NCI-H345 treated with DMSO at 0.1 percent for 48 hours (cell line): ENCODE results near the gene TCF7L2.

Source experiments
- DNase-seq: peaks from one replicate; lab custom pipeline; 2025; ENCODE audit not compliant: unreplicated experiment; lab: John Stamatoyannopoulos, UW

TCF7L2 gene

GRCh38 chr10:113020838-113021237 is 70.8 kb downstream of the TCF7L2 start:
- DNase-seq, result peak; percentile 54

DNA sequence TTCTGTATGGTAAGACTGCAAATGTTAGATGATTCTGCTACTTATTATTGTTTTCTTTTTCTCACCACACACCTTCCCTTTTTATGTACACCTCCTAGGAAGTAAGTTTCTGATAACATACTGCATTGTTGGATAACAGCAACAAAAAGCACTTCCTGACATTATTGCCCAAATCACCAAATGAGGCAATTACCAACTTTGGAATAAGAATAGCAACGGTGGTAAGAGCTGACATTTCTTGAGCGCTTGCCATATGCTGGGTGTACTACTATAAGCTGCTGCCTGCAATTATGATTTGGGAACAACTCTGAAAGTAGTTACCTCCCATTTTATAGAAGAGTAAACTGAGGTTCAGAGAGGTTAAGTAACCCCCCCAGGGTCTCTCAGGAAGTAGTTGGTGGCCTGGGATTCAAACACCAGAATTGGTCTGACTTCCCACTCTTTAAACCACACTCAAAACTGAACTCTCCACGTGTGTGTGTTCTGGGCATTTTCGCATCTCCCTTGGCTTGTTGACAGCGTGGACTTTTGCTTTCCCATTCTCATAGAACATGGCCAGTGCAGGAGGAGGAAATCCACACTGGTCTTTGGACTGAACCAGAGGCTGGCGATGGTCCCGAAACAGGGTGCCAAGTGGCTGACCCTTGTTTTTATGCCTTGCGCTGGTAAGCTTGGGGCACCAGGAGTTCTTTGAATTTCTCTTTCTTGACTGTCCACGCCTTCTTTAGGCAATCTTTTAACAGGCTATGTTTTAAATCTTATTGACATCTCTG is 71.4 kb downstream of the TCF7L2 start:
- no peak for DNase-seq

GRCh38 chr10:113022265-113022664 is 72.2 kb downstream of the TCF7L2 start:
- no peak for DNase-seq

DNA sequence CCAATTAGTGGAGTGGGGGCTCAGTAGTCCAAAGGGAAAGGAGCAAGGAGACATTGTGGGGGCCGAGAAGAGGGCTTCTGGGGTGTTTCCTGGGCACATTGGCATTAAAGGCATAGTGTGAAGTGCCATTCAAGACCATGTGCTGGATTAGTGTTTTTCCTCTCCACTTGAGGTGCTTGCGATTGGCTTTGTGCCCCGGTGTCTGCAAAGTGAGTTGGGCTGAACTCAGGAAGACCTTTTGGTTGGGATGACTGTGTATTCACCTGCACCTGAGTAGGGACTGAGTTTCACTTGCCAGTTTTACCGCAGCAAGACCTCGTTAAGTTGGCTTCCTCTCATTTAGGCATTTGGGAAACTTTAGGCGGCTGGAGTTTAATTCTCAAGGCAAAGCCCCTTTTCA is 73.0 kb downstream of the TCF7L2 start:
- no peak for DNase-seq

DNA sequence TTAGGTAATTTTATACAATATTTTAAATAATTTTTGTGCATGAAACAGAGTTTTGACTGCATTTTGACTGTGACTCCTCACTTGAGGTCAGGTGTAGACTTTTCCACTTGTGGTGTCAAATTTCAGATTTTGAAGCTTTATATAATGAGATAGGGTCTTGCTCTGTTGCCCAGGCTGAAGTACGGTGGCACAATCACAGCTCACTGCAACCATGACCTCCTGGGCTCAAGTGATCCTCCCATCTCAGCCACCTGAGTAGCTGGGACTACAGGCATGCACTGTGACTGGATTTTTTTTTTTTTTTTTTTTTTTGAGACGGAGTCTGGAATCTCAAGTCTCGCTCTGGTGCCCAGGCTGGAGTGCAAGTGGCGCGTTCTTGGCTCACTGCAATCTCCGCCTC is 74.9 kb downstream of the TCF7L2 start:
- DNase-seq, result no peak

- DNase-seq, result no peak
Observed at GRCh38 chr10:113025487-113025886, 75.4 kb downstream of the TCF7L2 start.

DNA sequence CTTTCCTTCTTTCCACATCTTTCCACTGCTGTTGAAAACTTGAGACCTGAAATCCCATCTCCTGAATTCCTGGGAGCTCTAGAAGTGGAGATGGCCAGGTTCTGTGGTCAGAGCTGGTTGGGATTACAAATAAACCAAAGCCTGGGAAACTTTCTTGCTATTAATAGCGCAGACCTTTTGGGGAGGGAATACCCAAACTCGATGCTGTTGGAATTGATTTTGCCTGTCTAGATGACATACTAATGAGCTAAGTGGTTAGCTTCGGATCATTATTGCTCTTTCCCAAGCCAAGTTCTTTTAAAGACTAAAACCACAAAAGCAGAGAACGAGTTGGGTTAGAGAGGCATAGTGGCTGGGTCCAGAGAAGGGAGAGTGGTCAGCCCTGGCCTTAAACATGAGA is 76.6 kb downstream of the TCF7L2 start:
- DNase-seq, result no peak

DNA sequence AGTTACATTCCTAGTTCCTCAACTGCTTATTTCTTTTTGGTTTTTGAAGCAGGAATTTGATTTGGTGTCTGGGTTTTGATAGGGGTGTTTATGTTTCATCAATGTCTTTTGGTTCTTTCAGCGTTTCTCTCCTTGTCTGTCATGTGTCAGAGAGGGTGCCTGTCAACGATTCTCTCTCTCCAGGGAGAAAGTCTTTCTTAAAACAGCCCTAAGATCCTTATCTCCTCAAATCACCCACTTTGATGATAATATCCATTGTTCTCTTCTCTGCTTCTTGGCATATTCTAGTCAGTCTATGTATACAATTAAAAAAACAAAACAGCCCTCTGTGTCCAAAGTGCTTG is 77.2 kb downstream of the TCF7L2 start:
- no peak for DNase-seq

DNA sequence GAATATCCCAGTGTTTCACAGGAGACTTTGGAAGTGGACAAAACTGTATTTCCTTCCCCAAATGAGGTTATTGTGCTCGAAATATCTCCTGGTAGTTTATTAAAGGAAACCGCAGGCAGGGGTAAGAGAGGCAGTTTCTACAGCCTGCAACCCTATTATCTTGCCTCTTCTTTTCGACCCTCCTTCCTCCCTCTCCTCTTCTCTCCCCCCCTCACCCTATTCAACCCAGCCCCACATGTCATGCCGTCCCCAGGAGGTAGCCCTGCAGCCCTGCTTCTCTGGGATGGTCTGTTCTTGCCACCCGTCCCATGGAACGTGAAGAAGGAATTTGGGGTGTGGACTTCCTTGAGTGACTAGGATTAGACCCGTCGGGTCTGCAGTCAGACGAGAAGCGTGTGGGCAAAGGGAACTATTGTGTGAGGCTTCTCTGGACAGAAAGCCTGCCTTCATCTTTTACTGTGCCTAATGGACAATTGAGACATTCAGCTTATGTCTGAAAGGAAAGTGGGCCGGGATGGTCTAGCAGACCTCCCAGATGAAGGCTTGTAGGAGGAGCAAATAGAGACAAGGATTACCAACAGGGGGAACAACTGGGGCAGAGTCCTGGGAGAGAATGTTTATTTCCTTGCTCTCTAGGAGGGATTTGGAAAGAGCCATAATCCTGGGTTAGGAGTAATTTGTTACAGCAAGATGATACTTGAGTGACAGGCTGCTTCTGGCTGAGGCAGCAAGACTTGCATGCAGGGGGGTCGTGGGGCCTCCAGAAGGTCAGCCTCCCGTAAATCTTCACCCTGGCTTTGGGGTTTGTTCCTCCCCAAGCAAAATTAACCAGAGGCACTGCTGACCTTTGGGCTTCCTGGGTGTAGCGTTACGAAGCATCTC is 77.8 kb downstream of the TCF7L2 start:
- no peak for DNase-seq

DNA sequence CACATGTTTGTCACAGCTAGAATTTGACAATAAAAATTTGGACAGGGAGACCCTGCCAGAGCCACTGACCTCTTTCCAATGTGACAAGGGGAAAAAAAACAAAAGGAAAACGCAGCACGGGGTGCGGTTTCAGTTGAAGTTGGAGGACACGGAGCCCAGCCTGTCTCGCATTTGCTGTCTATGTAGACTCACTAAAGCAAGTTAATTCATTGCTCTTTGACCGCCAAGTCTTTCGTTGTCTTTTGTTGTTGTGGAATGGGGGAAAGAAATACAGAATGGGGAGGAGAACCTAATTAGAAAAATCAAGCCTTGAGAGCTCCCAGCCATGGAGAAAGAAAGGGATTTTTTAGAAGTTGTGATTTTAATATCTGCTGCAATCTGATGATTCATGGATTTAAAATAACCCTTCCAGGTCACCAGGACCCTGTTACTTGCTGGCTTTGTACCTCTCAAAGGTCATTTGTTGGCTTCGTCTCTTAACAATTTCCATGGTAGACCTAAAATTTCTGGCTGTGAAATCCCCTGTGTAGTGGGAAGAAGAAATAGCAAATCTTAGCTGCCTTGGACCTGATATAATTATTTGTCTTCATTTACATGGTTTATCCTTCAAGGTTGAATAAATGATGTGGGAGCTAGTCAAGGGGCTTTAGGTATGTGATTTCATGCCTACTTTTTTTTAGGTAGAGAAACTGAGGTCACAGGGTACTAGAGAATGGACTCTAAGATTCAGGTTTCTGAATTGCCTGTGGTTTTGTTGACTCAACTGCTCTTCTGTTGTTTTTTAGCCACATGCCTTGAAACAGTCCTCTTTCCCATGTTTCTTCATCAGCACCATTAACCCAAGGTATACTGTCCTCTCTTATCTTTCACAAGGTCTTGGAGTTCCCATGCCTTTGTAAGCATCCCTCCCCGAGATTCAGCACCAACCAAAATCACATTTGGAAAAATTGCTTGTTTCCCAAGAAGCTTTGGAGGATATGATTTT is 78.7 kb downstream of the TCF7L2 start:
- DNase-seq, result no peak

DNA sequence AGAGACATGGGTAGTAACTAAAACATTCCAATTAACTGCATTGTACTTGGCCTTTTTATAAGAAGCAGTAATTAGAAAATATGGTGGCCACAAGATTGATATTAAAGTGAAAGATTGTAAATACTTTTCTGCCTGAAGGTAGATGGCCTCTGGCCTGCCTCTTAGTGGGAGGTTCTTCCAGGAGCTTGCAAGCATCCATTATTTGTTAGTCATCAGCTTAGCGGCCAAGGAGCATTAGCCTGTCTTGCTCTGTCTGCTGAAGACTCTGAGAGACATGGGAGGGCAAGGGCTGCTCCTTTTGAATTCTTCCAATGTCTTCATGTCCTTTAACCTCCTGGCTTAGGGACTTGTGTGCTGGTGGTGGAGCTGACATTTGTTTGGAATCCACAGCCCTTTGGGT is 80.4 kb downstream of the TCF7L2 start:
- DNase-seq, result no peak

GRCh38 chr10:113031147-113031546 is 81.1 kb downstream of the TCF7L2 start:
- no peak for DNase-seq

GRCh38 chr10:113033991-113034390 is 83.9 kb downstream of the TCF7L2 start:
- no peak for DNase-seq

DNA sequence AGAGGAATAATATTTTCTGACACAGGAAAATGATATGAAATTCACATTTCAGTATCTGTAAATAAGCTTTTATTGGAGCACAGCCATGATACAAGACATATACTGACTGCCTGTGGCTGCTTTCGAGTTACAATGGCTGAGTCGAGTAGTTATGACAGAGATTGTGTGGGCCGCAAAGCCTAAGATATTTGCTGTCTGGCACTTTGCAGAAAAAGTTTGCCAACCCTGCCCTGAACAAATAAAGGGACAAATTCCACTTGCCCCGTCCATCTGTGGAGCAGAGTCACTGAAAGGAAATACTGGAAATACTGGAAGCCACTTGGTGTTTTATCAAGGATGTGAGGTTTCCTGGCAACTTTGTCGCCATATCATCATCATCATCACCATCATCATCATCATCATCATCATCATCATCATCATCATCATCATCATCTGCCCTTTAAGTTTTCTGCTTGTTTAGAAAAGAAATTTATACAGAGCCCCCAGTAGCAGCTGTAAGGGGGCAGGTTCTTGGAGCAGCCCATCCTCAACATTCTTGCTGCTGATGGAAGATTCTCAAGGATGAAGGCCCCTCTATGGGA is 85.8 kb downstream of the TCF7L2 start:
- no peak for DNase-seq

GRCh38 chr10:113036619-113037018 is 86.6 kb downstream of the TCF7L2 start:
- no peak for DNase-seq

- no peak for DNase-seq
Observed at GRCh38 chr10:113037218-113037617, 87.2 kb downstream of the TCF7L2 start.

DNA sequence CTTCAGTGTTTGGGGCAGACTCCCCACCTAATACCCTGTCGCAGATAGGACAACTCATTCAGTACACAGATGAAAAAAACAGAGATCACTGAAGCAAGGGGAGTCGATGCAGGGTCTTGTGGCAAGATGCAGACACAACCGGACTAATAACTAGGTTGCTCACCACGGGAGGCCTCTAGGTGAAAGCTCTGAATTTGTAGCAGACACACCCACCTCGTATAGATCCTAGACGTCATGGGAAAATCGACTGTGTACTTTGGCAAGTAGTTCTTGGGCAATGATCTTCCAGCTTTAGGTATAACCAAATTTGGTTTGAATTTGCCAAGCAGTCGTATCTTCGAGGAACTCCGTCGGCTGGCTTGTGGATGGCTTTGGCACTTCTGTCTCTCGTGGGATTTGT is 88.1 kb downstream of the TCF7L2 start:
- no peak for DNase-seq

DNA sequence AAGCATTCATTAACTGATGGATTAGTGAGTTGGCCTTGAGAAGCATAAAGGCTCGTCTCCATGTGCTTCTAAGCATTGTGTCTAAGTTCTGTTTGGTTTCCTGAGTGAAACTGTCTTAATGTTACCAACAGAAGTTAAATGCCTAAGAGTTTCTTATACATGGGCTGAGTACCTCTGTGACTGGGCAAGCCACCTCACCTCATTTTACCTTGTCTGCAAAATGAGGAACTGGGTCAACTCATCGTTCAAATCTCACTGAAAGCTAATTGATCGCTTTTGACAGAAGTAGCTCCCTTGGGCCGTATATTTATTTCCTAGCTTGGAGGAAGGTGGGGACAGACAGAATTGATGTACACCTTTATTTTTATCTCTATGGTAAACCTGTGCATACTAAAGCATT is 88.9 kb downstream of the TCF7L2 start:
- DNase-seq, result no peak

- no peak for DNase-seq
Observed at GRCh38 chr10:113041324-113041723, 91.3 kb downstream of the TCF7L2 start.

DNA sequence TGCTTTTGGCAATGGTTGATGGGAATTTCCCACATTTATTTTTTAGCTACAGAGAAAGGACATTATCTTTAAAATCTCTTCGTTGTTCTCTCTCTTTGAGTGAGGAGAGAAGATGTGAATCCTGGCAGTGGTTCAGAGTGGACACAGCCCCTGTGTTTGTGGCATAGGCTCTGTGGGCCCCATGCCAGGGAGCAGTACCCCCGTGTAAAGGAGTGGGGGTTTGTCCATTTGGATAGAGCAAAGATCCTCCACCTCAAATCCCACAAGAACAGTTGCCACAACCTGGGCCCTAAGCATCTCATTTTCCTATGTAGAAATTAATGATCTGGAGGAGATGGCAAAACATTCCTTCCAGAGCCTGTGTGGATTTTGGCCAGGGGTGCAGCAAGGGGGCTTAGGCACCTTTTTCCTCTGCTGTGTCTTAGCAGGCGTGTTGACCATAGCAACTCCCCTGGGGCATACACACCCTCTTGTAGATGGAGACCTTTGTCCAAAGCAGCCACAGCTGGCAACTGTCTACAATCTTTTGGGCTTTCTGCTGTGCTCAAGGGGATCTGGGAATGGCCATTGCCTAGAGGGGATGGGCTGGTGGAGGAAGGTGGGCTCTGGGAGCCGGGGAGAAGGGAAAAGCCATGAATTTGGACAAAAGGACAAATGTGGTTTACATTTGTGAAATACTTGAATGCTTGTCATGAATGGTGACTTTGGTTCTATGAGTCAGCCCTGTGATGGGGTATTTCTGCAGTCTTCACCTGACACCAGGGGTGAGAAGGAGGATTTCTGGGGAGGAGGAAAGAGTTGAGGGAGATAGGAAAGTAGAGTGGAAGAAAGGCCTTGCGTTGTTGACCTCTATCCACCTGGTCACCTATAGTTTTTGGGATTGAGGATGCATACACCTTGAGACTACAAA is 92.0 kb downstream of the TCF7L2 start:
- no peak for DNase-seq
